ENCODE measurements around the gene TRNP1.

TRNP1 gene

GRCh38 chr1:27000817-27001460, 7.4 kb downstream of the TRNP1 start:
- no peak for DNase-seq (ENCODE audit: extremely low read depth in 1 of 2, low read depth in 1 of 2)

- DNase-seq (ENCODE audit: extremely low read depth in 1 of 2, low read depth in 1 of 2) = no peak
Measured at GRCh38 chr1:27001570-27002360, 8.3 kb downstream of the TRNP1 start.

- DNase-seq (ENCODE audit: extremely low read depth in 1 of 2, low read depth in 1 of 2) = no peak
Measured at GRCh38 chr1:27003745-27004470, 10.4 kb downstream of the TRNP1 start.

GRCh38 chr1:27004471-27005165, 11.1 kb downstream of the TRNP1 start:
- DNase-seq (ENCODE audit: extremely low read depth in 1 of 2, low read depth in 1 of 2) = no peak

GRCh38 chr1:27005166-27005530, 11.7 kb downstream of the TRNP1 start:
- no peak for DNase-seq (ENCODE audit: extremely low read depth in 1 of 2, low read depth in 1 of 2)

GRCh38 chr1:27005648-27006496, 12.4 kb downstream of the TRNP1 start:
- DNase-seq (ENCODE audit: extremely low read depth in 1 of 2, low read depth in 1 of 2) = no peak

- no peak for DNase-seq (ENCODE audit: extremely low read depth in 1 of 2, low read depth in 1 of 2)
Measured at GRCh38 chr1:27006683-27007082, 13.2 kb downstream of the TRNP1 start.

- no peak for DNase-seq (ENCODE audit: extremely low read depth in 1 of 2, low read depth in 1 of 2)
Measured at GRCh38 chr1:27007909-27008582, 14.6 kb downstream of the TRNP1 start.

GRCh38 chr1:27009601-27010197, 16.2 kb downstream of the TRNP1 start:
- no peak for DNase-seq (ENCODE audit: extremely low read depth in 1 of 2, low read depth in 1 of 2)

- DNase-seq (ENCODE audit: extremely low read depth in 1 of 2, low read depth in 1 of 2) = no peak
Measured at GRCh38 chr1:27010226-27010994, 16.9 kb downstream of the TRNP1 start.

- DNase-seq (ENCODE audit: extremely low read depth in 1 of 2, low read depth in 1 of 2) = no peak
Measured at GRCh38 chr1:27011058-27011764, 17.7 kb downstream of the TRNP1 start.

GRCh38 chr1:27011976-27012563, 18.6 kb downstream of the TRNP1 start:
- DNase-seq (ENCODE audit: extremely low read depth in 1 of 2, low read depth in 1 of 2) = no peak

GRCh38 chr1:27015260-27015659, 21.8 kb downstream of the TRNP1 start:
- DNase-seq (ENCODE audit: extremely low read depth in 1 of 2, low read depth in 1 of 2) = no peak

GRCh38 chr1:27016376-27016775, 22.9 kb downstream of the TRNP1 start:
- DNase-seq (ENCODE audit: extremely low read depth in 1 of 2, low read depth in 1 of 2) = no peak

GRCh38 chr1:27017207-27017606, 23.7 kb downstream of the TRNP1 start:
- DNase-seq (ENCODE audit: extremely low read depth in 1 of 2, low read depth in 1 of 2) = no peak

GRCh38 chr1:27018316-27018715, 24.8 kb downstream of the TRNP1 start:
- no peak for DNase-seq (ENCODE audit: extremely low read depth in 1 of 2, low read depth in 1 of 2)

- no peak for DNase-seq (ENCODE audit: extremely low read depth in 1 of 2, low read depth in 1 of 2)
Measured at GRCh38 chr1:27021354-27022031, 28.0 kb downstream of the TRNP1 start.
